ENCODE results near the gene CEP112. TPM values are rescaled to one million over a fixed set of nuclear protein-coding genes. Genes with fewer than 3 reads are reported as not detected.

The CEP112 gene
- total and polyA plus RNA-seq, 2 donors = 4.6 to 8.5 TPM

DNA sequence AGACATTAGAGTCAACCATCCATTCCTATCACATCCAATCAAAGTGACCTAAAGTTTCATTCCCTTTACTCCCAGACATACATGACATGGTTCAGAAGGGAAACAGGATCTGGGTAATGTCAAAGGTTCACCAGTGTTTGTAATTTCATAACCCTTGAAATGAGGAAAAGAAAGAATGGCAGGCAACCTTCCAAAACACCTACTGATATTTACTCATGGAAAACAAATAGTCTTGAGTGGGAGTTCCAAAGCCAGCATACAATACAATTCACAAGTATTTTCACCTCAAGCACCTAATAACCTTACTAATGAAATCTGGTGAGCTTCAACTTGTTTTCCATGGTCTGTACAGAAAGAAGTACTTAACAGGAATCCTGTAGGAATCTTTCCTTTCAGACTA, 557.9 kb downstream of the CEP112 start:
- no peaks in the 10 kb centered on the region for H3K36me3 ChIP-seq (ENCODE audit: control insufficient read depth in 2 of 2, insufficient read depth in 2 of 2, low read length in 1 of 2)
- H3K4me1 ChIP-seq (ENCODE audit: control insufficient read depth in 2 of 2, insufficient read depth in 2 of 2, low read length in 2 of 2) = peaks cover 0 to 14% of the 10 kb centered on the region in 2 donors
- no peak overlapping the region for H3K4me3 ChIP-seq (ENCODE audit: low read length in 2 of 2)
- H3K9me3 ChIP-seq (ENCODE audit: control insufficient read depth in 2 of 2, insufficient read depth in 1 of 2, low read length in 1 of 2) = no peaks in the 10 kb centered on the region
- no peaks in the 10 kb centered on the region for H3K27me3 ChIP-seq (ENCODE audit: control insufficient read depth in 2 of 2, insufficient read depth in 1 of 2, low read length in 1 of 2)
- no peak overlapping the region for H3K27ac ChIP-seq (ENCODE audit: low read depth in 1 of 2, low read length in 1 of 2)
- DNase-seq (ENCODE audit: low read depth in 6 of 9, low spot score in 9 of 9) = no peak

DNA sequence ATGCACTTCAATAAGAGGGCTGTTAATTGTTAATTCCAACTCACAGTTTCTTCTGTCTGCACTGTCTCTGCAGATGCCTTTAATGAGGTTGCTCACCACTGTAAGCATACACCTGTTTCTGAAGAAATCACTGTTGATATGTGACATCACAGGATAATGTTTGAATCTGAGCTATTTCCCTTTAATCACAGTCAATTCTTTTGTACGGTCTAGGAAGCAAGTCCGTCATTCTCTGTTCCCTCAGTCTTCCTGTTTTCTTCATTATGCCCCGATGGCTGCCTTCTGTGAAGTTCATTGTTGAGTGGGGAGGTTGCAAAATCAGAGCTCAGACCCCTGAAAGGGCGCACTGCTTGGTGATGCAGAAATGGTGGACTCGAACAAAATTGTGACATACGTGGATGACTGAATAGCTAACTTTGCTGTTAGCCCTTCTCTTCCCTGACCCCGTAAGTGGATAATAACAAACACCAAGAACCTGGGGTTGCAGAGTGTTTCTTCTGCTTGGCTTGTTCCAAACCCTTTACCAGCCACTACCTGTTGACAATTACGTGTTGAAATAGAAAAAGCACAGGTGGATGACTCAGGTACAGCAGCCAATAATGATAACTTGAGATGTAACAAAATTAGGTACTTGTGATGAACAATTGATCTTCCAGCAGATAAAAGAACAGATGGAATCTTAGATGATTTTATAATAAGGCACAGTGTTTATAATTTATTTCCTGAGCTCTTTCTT, 558.6 kb downstream of the CEP112 start:
- no peak overlapping the region for H3K27ac ChIP-seq (ENCODE audit: low read depth in 1 of 2, low read length in 1 of 2)
- no peak overlapping the region for H3K4me3 ChIP-seq (ENCODE audit: low read length in 2 of 2)
- H3K4me1 ChIP-seq (ENCODE audit: control insufficient read depth in 2 of 2, insufficient read depth in 2 of 2, low read length in 2 of 2) = peaks cover 0 to 14% of the 10 kb centered on the region in 2 donors
- DNase-seq (ENCODE audit: low read depth in 6 of 9, low spot score in 9 of 9) = no peak
- no peaks in the 10 kb centered on the region for H3K27me3 ChIP-seq (ENCODE audit: control insufficient read depth in 2 of 2, insufficient read depth in 1 of 2, low read length in 1 of 2)
- H3K9me3 ChIP-seq (ENCODE audit: control insufficient read depth in 2 of 2, insufficient read depth in 1 of 2, low read length in 1 of 2) = no peaks in the 10 kb centered on the region
- WGBS = 85% methylated on average over 8 of the region's 8 CpGs
- H3K36me3 ChIP-seq (ENCODE audit: control insufficient read depth in 2 of 2, insufficient read depth in 2 of 2, low read length in 1 of 2) = no peaks in the 10 kb centered on the region

DNA sequence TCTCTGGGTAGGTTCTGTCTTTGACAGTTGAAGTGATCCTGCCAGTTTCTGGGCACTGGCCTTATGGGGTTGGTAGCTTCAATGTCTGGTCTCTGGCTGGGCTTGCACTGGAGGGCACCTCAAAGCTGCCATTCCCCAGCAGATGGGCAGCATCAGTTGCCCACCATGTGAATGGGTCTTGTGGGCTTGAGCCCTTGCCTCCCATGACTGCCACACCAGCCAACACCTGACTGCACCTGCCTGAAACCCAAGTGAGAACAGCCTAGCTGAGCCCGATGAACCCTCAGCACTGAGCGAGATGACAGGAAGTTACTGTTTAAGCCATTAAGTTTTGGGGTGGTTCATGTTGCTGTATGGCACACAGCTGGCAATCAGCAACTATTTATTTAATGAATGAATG, 561.4 kb downstream of the CEP112 start:
- Histone ChIP-seq H3K4me1 (ENCODE audit: control insufficient read depth in 2 of 2, insufficient read depth in 2 of 2, low read length in 2 of 2) (peaks cover 0 to 8% of the 10 kb centered on the region in 2 donors), H3K27me3 (ENCODE audit: control insufficient read depth in 2 of 2, insufficient read depth in 1 of 2, low read length in 1 of 2) (no peaks in the 10 kb centered on the region), H3K36me3 (ENCODE audit: control insufficient read depth in 2 of 2, insufficient read depth in 2 of 2, low read length in 1 of 2) (no peaks in the 10 kb centered on the region), H3K9me3 (ENCODE audit: control insufficient read depth in 2 of 2, insufficient read depth in 1 of 2, low read length in 1 of 2) (no peaks in the 10 kb centered on the region), H3K27ac (ENCODE audit: low read depth in 1 of 2, low read length in 1 of 2) (no peak overlapping the region), H3K4me3 (ENCODE audit: low read length in 2 of 2) (no peak overlapping the region)
- no peak for DNase-seq (ENCODE audit: low read depth in 6 of 9, low spot score in 9 of 9)
- WGBS = 97% methylated on average over 2 of the region's 2 CpGs

DNA sequence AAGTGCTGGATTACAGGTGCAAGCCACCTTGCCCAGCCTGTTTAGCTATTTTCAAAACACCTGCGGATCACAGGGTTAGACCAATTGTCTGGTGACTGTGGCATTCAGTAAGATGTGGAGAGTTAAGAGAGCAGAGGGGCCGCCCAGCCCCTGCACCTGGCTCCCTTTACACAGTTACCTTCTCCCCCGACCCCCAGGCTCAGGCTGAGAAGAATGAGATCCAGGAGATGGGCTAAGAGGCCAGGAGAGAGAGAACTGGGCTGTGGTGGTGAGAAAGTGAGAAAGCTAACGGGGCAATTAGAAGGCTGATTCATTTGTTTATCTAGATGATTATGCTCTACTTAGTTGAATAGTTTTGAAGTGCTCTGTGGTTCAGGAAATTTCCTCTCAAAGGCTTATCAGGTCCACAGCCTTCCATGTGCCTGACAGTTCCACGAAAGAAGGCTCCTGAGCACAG, 562.7 kb downstream of the CEP112 start:
- no peaks in the 10 kb centered on the region for H3K36me3 ChIP-seq (ENCODE audit: control insufficient read depth in 2 of 2, insufficient read depth in 2 of 2, low read length in 1 of 2)
- H3K27me3 ChIP-seq (ENCODE audit: control insufficient read depth in 2 of 2, insufficient read depth in 1 of 2, low read length in 1 of 2) = no peaks in the 10 kb centered on the region
- no peak overlapping the region for H3K27ac ChIP-seq (ENCODE audit: low read depth in 1 of 2, low read length in 1 of 2)
- 90% methylated on average over 5 of the region's 5 CpGs for WGBS
- peaks cover 0 to 8% of the 10 kb centered on the region in 2 donors for H3K4me1 ChIP-seq (ENCODE audit: control insufficient read depth in 2 of 2, insufficient read depth in 2 of 2, low read length in 2 of 2)
- no peaks in the 10 kb centered on the region for H3K9me3 ChIP-seq (ENCODE audit: control insufficient read depth in 2 of 2, insufficient read depth in 1 of 2, low read length in 1 of 2)
- no peak overlapping the region for H3K4me3 ChIP-seq (ENCODE audit: low read length in 2 of 2)
- DNase-seq (ENCODE audit: low read depth in 6 of 9, low spot score in 9 of 9) = no peak

DNA sequence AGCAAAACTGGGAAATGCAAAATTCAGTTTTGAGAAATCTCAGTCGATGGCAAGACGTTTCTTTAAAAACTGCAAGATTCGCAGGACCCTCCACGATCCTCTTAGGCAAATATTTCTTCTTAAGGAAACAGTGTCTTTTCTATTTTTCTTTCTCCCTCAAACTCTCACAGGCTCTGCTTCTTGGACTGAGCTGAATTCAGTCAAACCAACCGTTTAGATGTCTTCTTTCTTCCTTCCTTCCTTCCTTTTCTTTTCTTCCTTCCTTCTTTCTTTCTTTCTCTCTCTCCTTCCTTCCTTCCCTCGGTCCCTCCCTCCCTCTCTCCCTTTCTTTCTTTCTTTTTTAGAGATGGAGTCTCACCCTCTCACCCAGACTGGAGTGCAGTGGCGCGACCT, 563.3 kb downstream of the CEP112 start:
- H3K4me1 ChIP-seq (ENCODE audit: control insufficient read depth in 2 of 2, insufficient read depth in 2 of 2, low read length in 2 of 2) = peaks cover 0 to 8% of the 10 kb centered on the region in 2 donors
- no peak overlapping the region for H3K27ac ChIP-seq (ENCODE audit: low read depth in 1 of 2, low read length in 1 of 2)
- H3K4me3 ChIP-seq (ENCODE audit: low read length in 2 of 2) = no peak overlapping the region
- 78% methylated on average over 8 of the region's 8 CpGs for WGBS
- no peaks in the 10 kb centered on the region for H3K36me3 ChIP-seq (ENCODE audit: control insufficient read depth in 2 of 2, insufficient read depth in 2 of 2, low read length in 1 of 2)
- no peaks in the 10 kb centered on the region for H3K9me3 ChIP-seq (ENCODE audit: control insufficient read depth in 2 of 2, insufficient read depth in 1 of 2, low read length in 1 of 2)
- DNase-seq (ENCODE audit: low read depth in 6 of 9, low spot score in 9 of 9) = no peak
- no peaks in the 10 kb centered on the region for H3K27me3 ChIP-seq (ENCODE audit: control insufficient read depth in 2 of 2, insufficient read depth in 1 of 2, low read length in 1 of 2)

DNA sequence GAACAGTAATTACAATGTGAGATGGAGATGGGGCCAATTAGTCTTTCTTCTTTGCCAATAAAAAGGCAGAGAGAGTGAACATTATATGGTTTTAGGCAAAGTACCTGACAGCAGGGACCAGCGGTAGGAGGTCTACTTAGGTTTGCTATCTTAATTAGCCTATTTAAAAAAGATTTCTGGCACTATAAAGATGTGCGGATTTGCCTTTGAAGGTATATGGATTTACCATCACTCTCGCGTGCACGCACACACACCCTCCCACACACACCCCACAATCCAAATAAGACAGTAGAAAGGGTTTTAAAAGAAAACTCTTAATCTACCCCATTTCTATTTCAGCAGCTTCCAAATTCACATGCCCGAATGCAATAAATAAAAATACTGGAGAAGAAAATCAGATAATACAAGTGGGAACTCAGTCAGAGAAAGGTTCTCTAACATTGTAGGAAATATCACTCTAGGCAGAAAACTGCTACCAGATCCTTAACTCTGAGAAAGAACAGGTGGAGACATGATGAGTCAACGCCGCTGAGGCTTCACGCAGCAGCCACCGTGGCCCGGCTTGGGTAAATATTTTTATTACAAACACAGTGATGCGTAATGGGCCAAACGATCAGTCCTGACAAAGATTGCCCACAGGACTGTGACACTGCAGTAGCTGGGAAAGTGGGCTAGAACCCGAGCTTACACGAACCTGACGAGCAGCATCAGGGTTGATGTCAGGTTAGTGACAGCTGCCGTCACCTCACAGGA, 563.9 kb downstream of the CEP112 start:
- Histone ChIP-seq H3K36me3 (ENCODE audit: control insufficient read depth in 2 of 2, insufficient read depth in 2 of 2, low read length in 1 of 2) (no peaks in the 10 kb centered on the region), H3K27me3 (ENCODE audit: control insufficient read depth in 2 of 2, insufficient read depth in 1 of 2, low read length in 1 of 2) (no peaks in the 10 kb centered on the region), H3K9me3 (ENCODE audit: control insufficient read depth in 2 of 2, insufficient read depth in 1 of 2, low read length in 1 of 2) (no peaks in the 10 kb centered on the region), H3K4me1 (ENCODE audit: control insufficient read depth in 2 of 2, insufficient read depth in 2 of 2, low read length in 2 of 2) (peaks cover 0 to 8% of the 10 kb centered on the region in 2 donors), H3K4me3 (ENCODE audit: low read length in 2 of 2) (no peak overlapping the region), H3K27ac (ENCODE audit: low read depth in 1 of 2, low read length in 1 of 2) (no peak overlapping the region)
- WGBS = 90% methylated on average over 17 of the region's 17 CpGs
- DNase-seq (ENCODE audit: low read depth in 6 of 9, low spot score in 9 of 9) = no peak

DNA sequence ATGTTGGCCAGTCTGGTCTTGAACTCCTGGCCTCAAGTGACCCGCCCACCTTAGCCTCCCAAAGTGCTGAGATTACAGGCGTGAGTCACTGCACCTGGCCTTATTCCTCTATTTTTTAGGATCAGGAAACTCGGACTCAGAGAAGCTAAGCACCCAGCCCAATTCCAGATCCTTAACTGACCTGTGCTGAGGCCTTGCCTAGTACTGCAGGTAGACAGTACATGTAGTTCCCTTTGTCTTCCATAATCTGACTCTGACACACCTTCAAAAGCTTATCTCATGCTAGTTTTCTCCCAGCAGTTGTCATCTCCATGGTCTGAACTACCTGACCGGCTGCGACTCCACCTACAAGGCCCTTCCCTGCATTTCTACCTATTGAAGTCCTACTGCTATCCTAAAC, 564.8 kb downstream of the CEP112 start:
- Histone ChIP-seq H3K9me3 (ENCODE audit: control insufficient read depth in 2 of 2, insufficient read depth in 1 of 2, low read length in 1 of 2) (no peaks in the 10 kb centered on the region), H3K4me3 (ENCODE audit: low read length in 2 of 2) (no peak overlapping the region), H3K4me1 (ENCODE audit: control insufficient read depth in 2 of 2, insufficient read depth in 2 of 2, low read length in 2 of 2) (peaks cover 0 to 8% of the 10 kb centered on the region in 2 donors), H3K27ac (ENCODE audit: low read depth in 1 of 2, low read length in 1 of 2) (no peak overlapping the region), H3K36me3 (ENCODE audit: control insufficient read depth in 2 of 2, insufficient read depth in 2 of 2, low read length in 1 of 2) (no peaks in the 10 kb centered on the region), H3K27me3 (ENCODE audit: control insufficient read depth in 2 of 2, insufficient read depth in 1 of 2, low read length in 1 of 2) (no peaks in the 10 kb centered on the region)
- DNase-seq (ENCODE audit: low read depth in 6 of 9, low spot score in 9 of 9) = no peak
- 93% methylated on average over 5 of the region's 5 CpGs for WGBS

DNA sequence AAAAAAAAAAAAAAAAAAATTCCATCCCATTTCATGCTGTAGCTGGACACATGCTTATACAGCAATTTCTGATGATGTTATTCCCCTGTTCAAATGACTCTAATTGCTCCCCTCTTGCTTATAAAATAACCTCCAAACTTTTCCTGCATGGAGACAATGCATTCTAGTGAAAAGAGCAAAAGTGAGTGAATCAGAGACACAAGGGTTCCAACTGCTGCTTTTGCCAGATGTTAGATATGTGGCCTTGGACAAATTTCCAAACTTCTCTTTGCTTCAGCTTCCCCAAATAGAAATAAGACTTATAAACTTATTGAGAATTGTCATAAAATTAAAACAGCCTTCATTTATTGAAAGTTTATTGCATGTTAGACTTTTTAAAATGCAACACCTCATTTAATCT, 565.5 kb downstream of the CEP112 start:
- no peak for DNase-seq (ENCODE audit: low read depth in 6 of 9, low spot score in 9 of 9)
- H3K4me1 ChIP-seq (ENCODE audit: control insufficient read depth in 2 of 2, insufficient read depth in 2 of 2, low read length in 2 of 2) = peaks cover 0 to 8% of the 10 kb centered on the region in 2 donors

DNA sequence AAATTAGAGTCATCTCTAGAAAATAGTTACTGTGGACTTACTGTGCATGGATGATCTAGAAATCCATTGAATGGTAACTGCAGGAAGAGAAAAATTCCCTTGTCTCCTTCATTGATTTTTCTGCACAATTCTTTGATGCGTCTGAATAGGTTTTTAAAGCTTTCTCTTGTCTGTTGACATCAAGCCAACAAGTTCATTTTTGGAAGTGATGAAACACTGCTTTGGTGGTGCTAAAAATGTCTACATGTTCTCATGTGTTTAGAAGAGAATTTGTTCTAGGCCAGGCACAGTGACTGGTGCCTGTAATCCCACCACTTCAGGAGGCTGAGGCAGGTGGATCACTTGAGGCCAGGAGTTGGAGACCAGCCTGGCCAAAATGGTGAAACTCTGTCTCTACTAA, 573.4 kb downstream of the CEP112 start:
- H3K4me1 ChIP-seq (ENCODE audit: control insufficient read depth in 2 of 2, insufficient read depth in 2 of 2, low read length in 2 of 2) = no peaks in the 10 kb centered on the region
- no peaks in the 10 kb centered on the region for H3K36me3 ChIP-seq (ENCODE audit: control insufficient read depth in 2 of 2, insufficient read depth in 2 of 2, low read length in 1 of 2)
- no peaks in the 10 kb centered on the region for H3K9me3 ChIP-seq (ENCODE audit: control insufficient read depth in 2 of 2, insufficient read depth in 1 of 2, low read length in 1 of 2)
- H3K4me3 ChIP-seq (ENCODE audit: low read length in 2 of 2) = no peak overlapping the region
- no peak overlapping the region for H3K27ac ChIP-seq (ENCODE audit: low read depth in 1 of 2, low read length in 1 of 2)
- no peak for DNase-seq (ENCODE audit: low read depth in 6 of 9, low spot score in 9 of 9)
- WGBS = 100% methylated on average over 1 of the region's 1 CpG
- no peaks in the 10 kb centered on the region for H3K27me3 ChIP-seq (ENCODE audit: control insufficient read depth in 2 of 2, insufficient read depth in 1 of 2, low read length in 1 of 2)

More for the DNA sequence above, 565.5 kb downstream of the CEP112 start:
- H3K27ac ChIP-seq (ENCODE audit: low read depth in 1 of 2, low read length in 1 of 2) = no peak overlapping the region
- no peaks in the 10 kb centered on the region for H3K9me3 ChIP-seq (ENCODE audit: control insufficient read depth in 2 of 2, insufficient read depth in 1 of 2, low read length in 1 of 2)
- no peaks in the 10 kb centered on the region for H3K27me3 ChIP-seq (ENCODE audit: control insufficient read depth in 2 of 2, insufficient read depth in 1 of 2, low read length in 1 of 2)
- H3K4me3 ChIP-seq (ENCODE audit: low read length in 2 of 2) = no peak overlapping the region
- no peaks in the 10 kb centered on the region for H3K36me3 ChIP-seq (ENCODE audit: control insufficient read depth in 2 of 2, insufficient read depth in 2 of 2, low read length in 1 of 2)

Measured in thymus (tissue), 11 donors.